HepG2 (cell line): Measurements from ENCODE around the gene FSCN2. TPM values are rescaled to one million over a fixed set of nuclear protein-coding genes. Genes with fewer than 3 reads are reported as not detected.

Experiments used
- FOXO4 ChIP-seq: sonication (generic); formaldehyde crosslinking; conservative IDR thresholded peaks from 2 replicates; pipeline ENCODE4 v1.8.1; 2023; ENCODE audit warnings: missing genetic modification reagents
- GMEB1 ChIP-seq: sonication (generic); formaldehyde crosslinking; IDR thresholded peaks from 2 replicates; pipeline ENCODE4 v1.5.1; 2020; ENCODE audit warnings: missing genetic modification reagents, mild to moderate bottlenecking, borderline replicate concordance
- HNRNPUL1 ChIP-seq: fragments of 200-400 bp; formaldehyde crosslinking; IDR thresholded peaks from 2 replicates; pipeline ENCODE4 v1.6.1; 2017; ENCODE audit warnings: low read depth, mild to moderate bottlenecking, low read length, moderate library complexity
- ISX ChIP-seq: sonication (generic); formaldehyde crosslinking; conservative IDR thresholded peaks from 2 replicates; pipeline ENCODE4 v1.5.0; 2020; ENCODE audit warnings: missing genetic modification reagents
- JUN ChIP-seq: sonication (generic); formaldehyde crosslinking; IDR thresholded peaks from 2 replicates; pipeline ENCODE4 v1.4.0; 2020; ENCODE audit warnings: mild to moderate bottlenecking, missing genetic modification reagents
- NR2C2 ChIP-seq: sonication (generic); formaldehyde crosslinking; IDR thresholded peaks from 2 replicates; pipeline ENCODE4 v1.4.0; 2020; ENCODE audit warnings: missing genetic modification reagents, mild to moderate bottlenecking, moderate library complexity, borderline replicate concordance
- TAF1 ChIP-seq: sonication (generic); formaldehyde crosslinking; IDR thresholded peaks from 2 replicates; pipeline ENCODE4 v1.4.0; 2020; ENCODE audit warnings: missing genetic modification reagents
- ZFP90 ChIP-seq: sonication (generic); formaldehyde crosslinking; IDR thresholded peaks from 2 replicates; pipeline ENCODE4 v1.8.0; 2022; ENCODE audit warnings: missing genetic modification reagents, mild to moderate bottlenecking, inconsistent platforms, borderline replicate concordance
- ZNF142 ChIP-seq: sonication (generic); formaldehyde crosslinking; IDR thresholded peaks from 2 replicates; pipeline ENCODE4 v1.4.0; 2020; ENCODE audit warnings: missing genetic modification reagents
- ZNF207 ChIP-seq: fragments of 450-650 bp; IDR thresholded peaks from 2 replicates; pipeline ENCODE4 v1.6.1; 2016; ENCODE audit warnings: antibody characterized with exemption, borderline replicate concordance
- ZNF253 ChIP-seq: sonication (generic); formaldehyde crosslinking; IDR thresholded peaks from 2 replicates; pipeline ENCODE4 v1.8.0; 2022; ENCODE audit warnings: mild to moderate bottlenecking, missing genetic modification reagents, borderline replicate concordance
- ZNF329 ChIP-seq: sonication (generic); formaldehyde crosslinking; IDR thresholded peaks from 2 replicates; pipeline ENCODE4 v1.9.0; 2021; ENCODE audit warnings: low read depth, mild to moderate bottlenecking, missing genetic modification reagents
- ZNF333 ChIP-seq: sonication (generic); formaldehyde crosslinking; IDR thresholded peaks from 2 replicates; pipeline ENCODE4 v1.4.0; 2020; ENCODE audit warnings: mild to moderate bottlenecking, missing genetic modification reagents, borderline replicate concordance
- ZNF337 ChIP-seq: sonication (generic); formaldehyde crosslinking; IDR thresholded peaks from 2 replicates; pipeline ENCODE4 v1.5.1; 2020; ENCODE audit warnings: missing genetic modification reagents, low read depth, mild to moderate bottlenecking, borderline replicate concordance
- ZNF678 ChIP-seq: sonication (generic); formaldehyde crosslinking; IDR thresholded peaks from 2 replicates; pipeline ENCODE4 v1.4.0; 2020; ENCODE audit warnings: mild to moderate bottlenecking, missing genetic modification reagents
- ZNF710 ChIP-seq: sonication (generic); formaldehyde crosslinking; IDR thresholded peaks from 2 replicates; pipeline ENCODE4 v1.5.0; 2020; ENCODE audit warnings: mild to moderate bottlenecking, missing genetic modification reagents, borderline replicate concordance
- ZNF724P ChIP-seq: sonication (generic); formaldehyde crosslinking; IDR thresholded peaks from 2 replicates; pipeline ENCODE4 v1.8.0; 2022; ENCODE audit warnings: missing genetic modification reagents, borderline replicate concordance
- polyA plus RNA-seq, 8 experiments: library from polyadenylated mRNA; depleted of rRNA in 3 of 8; stranded (reverse) in 7 of 8; unstranded in 1 of 8; fragments of >200 nt; fragmentation: Illumina TruSeq in 4 of 8; extraction: Trizol in 4 of 8; gene quantifications; 2 replicates each; pipeline versions ENCODE4 v1.2.1 to v1.2.3, GENCODE V29; 2011 to 2016; ENCODE audit warnings: low read depth in 4 of 8, missing spikeins in 1 of 8, mixed read lengths in 1 of 8; ENCODE audit not compliant: insufficient read depth in 1 of 8
- total RNA-seq, 5 experiments: library from RNA; depleted of rRNA; stranded (reverse); fragments of >200 nt; fragmentation: Illumina TruSeq; extraction: Trizol; gene quantifications; 2 replicates each; pipeline ENCODE4 v1.2.3, GENCODE V29; 2016; ENCODE audit warnings: low read depth in 1 of 5

FSCN2 gene
- total and polyA plus RNA-seq, 2 of the 13 experiments (the other 11 are each of a cell fraction or from before 2014, with no cell fraction given): 0.09 TPM; not detected in 1

- TF ChIP-seq ZNF724P (CRISPR knock-in tag) (peak; percentile 93), ZNF253 (CRISPR knock-in tag) (peak; percentile 78), TAF1 (CRISPR knock-in tag) (peak; percentile 64), ISX (CRISPR knock-in tag) (0 out of 2 replicates have a peak, but pooled peaks have one; percentile 37), ZNF678 (CRISPR knock-in tag) (peak; percentile 95; the same call in 1 of the 2 replicates), ZNF333 (peak; percentile 76), ZNF329 (CRISPR knock-in tag) (peak; percentile 75; the same call in 1 of the 2 replicates), HNRNPUL1 (no peak), ZNF337 (CRISPR knock-in tag) (0 out of 2 replicates have a peak, but pooled peaks have one; percentile 28), GMEB1 (CRISPR knock-in tag) (no peak), FOXO4 (no peak; the same call in 1 of the 2 replicates), ZNF710 (peak; percentile 53; the same call in 1 of the 2 replicates), ZNF142 (CRISPR knock-in tag) (peak; percentile 95), ZNF207 (no peak), ZFP90 (CRISPR knock-in tag) (peak; percentile 73; the same call in 1 of the 2 replicates), JUN (CRISPR knock-in tag) (no peak), NR2C2 (no peak)
Observed at GRCh38 chr17:81487487-81488275, 40.5 kb upstream of the FSCN2 start (continued).
